Activated B cell treated with CpG ODN at 0.5 μM for 24 hours (primary cell): Measurements from ENCODE around the gene FREM2. TPM values are rescaled to one million over a fixed set of nuclear protein-coding genes. Genes with fewer than 3 reads are reported as not detected.

Source experiments
- ATAC-seq: fragments of 200-7000 bp; cut with Tn5 transposase; one replicate; pipeline ENCODE4 v1.10.0; 2021; ENCODE audit warnings: low read depth, mild to moderate bottlenecking, moderate library complexity
- CTCF ChIA-PET: fragments of 350-600 bp; sonication (Branson Sonifier 250); formaldehyde crosslinking; loops from one replicate; lab custom pipeline; 2021; ENCODE audit warnings: antibody characterized with exemption; lab: Charles Lee
- POLR2A ChIA-PET: fragments of 350-600 bp; sonication (Branson Sonifier 250); formaldehyde crosslinking; loops from one replicate; lab custom pipeline; 2021; ENCODE audit warnings: antibody characterized with exemption; lab: Charles Lee
- DNase-seq: peaks from one replicate; pipeline ENCODE4 v3.0.0; 2022
- H3K27ac Mint-ChIP-seq: one replicate; pipeline ENCODE4 v1.8.0; 2020; ENCODE audit warnings: mixed read lengths
- H3K27me3 Mint-ChIP-seq: one replicate; pipeline ENCODE4 v1.8.0; 2021; ENCODE audit warnings: mixed read lengths
- H3K36me3 Mint-ChIP-seq: one replicate; pipeline ENCODE4 v1.8.0; 2021; ENCODE audit warnings: low read depth, mixed read lengths
- H3K4me1 Mint-ChIP-seq: one replicate; pipeline ENCODE4 v1.8.0; 2021; ENCODE audit warnings: mixed read lengths
- H3K4me3 Mint-ChIP-seq: one replicate; pipeline ENCODE4 v1.8.0; 2020; ENCODE audit warnings: mild to moderate bottlenecking, mixed read lengths
- H3K9me3 Mint-ChIP-seq: one replicate; pipeline ENCODE4 v1.8.0; 2020; ENCODE audit warnings: mixed read lengths
- intact Hi-C: fragments of 100-400 bp; cut with micrococcal nuclease; formaldehyde crosslinking; loops from one replicate; pipeline ENCODE4 v1.15.1; 2024
- total RNA-seq: library from RNA; stranded (reverse); gene quantifications from 2 replicates; pipeline ENCODE4 v1.2.3, GENCODE V29; 2022
- TF ChIP-seq, protein P1 (sequence below): fragments of 200-600 bp; IDR thresholded peaks from one replicate; pipeline ENCODE4 v1.8.0; 2022; ENCODE audit warnings: antibody characterized with exemption, mild to moderate bottlenecking

Gene FREM2
- total RNA-seq, 1 donor from 2014 or later, result not detected

DNA sequence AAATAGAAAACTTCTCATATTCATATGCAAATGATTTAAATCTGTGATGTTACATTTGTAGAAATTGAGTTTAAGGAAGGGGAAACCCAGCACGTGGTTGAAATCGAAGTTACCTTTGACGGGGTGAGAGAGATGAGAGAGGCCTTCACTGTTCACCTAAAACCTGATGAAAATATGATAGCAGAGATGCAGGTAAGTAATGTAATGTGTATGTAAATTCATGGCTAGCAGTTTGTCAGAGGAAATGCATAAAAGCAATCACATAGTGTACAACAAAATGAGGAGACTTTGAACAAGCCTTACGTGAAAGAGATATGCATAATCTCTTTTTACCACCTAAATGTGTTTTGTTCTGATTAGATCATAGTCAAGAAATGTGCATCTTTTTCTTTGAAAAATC, 169.2 kb downstream of the FREM2 start:
- no peaks in the 10 kb centered on the region for H3K9me3 Mint-ChIP-seq
- ChIA-PET CTCF (no interaction called here), POLR2A (no interaction called here)
- H3K4me1 Mint-ChIP-seq, result no peaks in the 10 kb centered on the region
- TF ChIP-seq, protein P1, sequence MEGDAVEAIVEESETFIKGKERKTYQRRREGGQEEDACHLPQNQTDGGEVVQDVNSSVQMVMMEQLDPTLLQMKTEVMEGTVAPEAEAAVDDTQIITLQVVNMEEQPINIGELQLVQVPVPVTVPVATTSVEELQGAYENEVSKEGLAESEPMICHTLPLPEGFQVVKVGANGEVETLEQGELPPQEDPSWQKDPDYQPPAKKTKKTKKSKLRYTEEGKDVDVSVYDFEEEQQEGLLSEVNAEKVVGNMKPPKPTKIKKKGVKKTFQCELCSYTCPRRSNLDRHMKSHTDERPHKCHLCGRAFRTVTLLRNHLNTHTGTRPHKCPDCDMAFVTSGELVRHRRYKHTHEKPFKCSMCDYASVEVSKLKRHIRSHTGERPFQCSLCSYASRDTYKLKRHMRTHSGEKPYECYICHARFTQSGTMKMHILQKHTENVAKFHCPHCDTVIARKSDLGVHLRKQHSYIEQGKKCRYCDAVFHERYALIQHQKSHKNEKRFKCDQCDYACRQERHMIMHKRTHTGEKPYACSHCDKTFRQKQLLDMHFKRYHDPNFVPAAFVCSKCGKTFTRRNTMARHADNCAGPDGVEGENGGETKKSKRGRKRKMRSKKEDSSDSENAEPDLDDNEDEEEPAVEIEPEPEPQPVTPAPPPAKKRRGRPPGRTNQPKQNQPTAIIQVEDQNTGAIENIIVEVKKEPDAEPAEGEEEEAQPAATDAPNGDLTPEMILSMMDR, result no peak
- ATAC-seq, result no peak
- H3K4me3 Mint-ChIP-seq, result no peak overlapping the region
- peaks cover 3% of the 10 kb centered on the region for H3K27me3 Mint-ChIP-seq
- intact Hi-C loops, result no loop called here
- DNase-seq, result no peak
- no peak overlapping the region for H3K27ac Mint-ChIP-seq
- H3K36me3 Mint-ChIP-seq, result no peaks in the 10 kb centered on the region

DNA sequence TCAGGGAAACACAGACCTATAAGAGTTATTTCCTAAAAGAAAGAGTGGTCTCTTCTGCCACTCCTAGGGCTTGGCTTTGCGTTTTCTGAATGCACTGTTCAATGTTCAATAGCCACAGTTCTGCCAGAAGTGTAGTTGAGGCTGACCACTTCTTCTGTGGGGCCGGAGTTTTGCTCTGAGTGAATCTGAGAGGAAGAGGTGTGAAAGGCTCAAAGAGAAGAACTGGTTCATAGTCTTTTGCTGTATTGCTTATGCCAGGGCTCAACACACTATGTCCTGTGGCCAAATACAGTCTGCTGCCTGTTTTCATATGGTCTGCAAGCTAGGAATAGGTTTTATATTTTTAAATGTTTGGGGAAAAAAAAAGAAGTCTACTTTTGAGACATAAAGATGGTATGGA, 175.6 kb downstream of the FREM2 start:
- Mint-ChIP-seq H3K27ac (no peak overlapping the region), H3K9me3 (no peaks in the 10 kb centered on the region), H3K27me3 (no peaks in the 10 kb centered on the region), H3K36me3 (no peaks in the 10 kb centered on the region), H3K4me3 (no peak overlapping the region), H3K4me1 (no peaks in the 10 kb centered on the region)
- intact Hi-C loops, result no loop called here
- DNase-seq, result no peak
- ChIA-PET POLR2A (no interaction called here), CTCF (no interaction called here)
- no peak for ATAC-seq
- TF ChIP-seq, protein P1, result no peak

DNA sequence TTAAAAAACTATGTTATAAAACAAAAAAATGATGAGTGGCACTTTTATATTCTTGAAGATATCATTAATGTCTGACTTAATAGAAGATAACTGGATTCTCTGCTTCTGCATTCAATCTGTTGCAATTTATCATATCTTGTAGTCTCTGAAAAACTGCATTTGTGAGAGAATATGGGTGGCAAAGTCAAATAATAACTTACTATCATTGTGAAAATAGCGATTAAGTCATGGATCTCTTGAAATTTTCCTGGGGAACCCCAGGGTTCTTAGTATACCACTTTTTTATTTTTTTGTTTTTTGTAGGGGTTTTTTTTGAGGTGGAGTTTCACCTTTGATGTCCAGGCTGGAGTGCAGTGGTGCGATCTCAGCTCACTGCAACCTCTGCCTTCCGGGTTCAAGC, 176.7 kb downstream of the FREM2 start:
- ATAC-seq, result no peak
- POLR2A ChIA-PET, result no interaction called here

DNA sequence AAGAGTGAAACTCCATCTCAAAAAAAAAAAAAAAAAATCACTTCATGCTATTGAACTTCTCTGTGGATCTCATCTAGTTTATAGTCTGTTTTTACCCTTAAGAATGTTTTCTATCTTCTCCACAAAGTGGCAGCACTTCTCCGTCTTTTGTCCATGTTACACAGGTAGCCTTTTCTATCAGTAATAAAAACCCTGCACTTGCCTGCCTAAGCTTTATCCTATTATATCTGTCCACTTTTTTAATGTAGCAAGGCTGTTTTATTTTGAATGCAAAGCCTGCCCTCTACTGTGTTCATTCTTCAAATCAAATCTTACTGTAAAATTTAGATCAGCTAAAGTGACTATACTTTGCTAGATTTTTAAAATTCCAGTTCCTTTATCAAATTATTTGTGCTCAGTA, 179.8 kb downstream of the FREM2 start:
- POLR2A ChIA-PET, result interaction anchor here (0.7 kb wide), 1 partner anchor 14 kb away, joined by 4 read pairs; no protein-coding TSS in a partner anchor
- CTCF ChIA-PET, result no interaction called here
- intact Hi-C loops, result no loop called here
- H3K9me3 Mint-ChIP-seq, result no peaks in the 10 kb centered on the region
- no peaks in the 10 kb centered on the region for H3K4me1 Mint-ChIP-seq
- H3K27me3 Mint-ChIP-seq, result no peaks in the 10 kb centered on the region
- H3K4me3 Mint-ChIP-seq, result no peak overlapping the region
- DNase-seq, result no peak
- no peak overlapping the region for H3K27ac Mint-ChIP-seq
- no peak for ATAC-seq
- H3K36me3 Mint-ChIP-seq, result no peaks in the 10 kb centered on the region
- TF ChIP-seq, protein P1, result no peak

More for the DNA sequence above, 176.7 kb downstream of the FREM2 start:
- H3K27me3 Mint-ChIP-seq, result no peaks in the 10 kb centered on the region
- no peaks in the 10 kb centered on the region for H3K36me3 Mint-ChIP-seq
- no peaks in the 10 kb centered on the region for H3K9me3 Mint-ChIP-seq
- no peak for DNase-seq
- CTCF ChIA-PET, result no interaction called here
- TF ChIP-seq, protein P1, result no peak
- no peaks in the 10 kb centered on the region for H3K4me1 Mint-ChIP-seq
- intact Hi-C loops, result no loop called here
- no peak overlapping the region for H3K27ac Mint-ChIP-seq
- no peak overlapping the region for H3K4me3 Mint-ChIP-seq

DNA sequence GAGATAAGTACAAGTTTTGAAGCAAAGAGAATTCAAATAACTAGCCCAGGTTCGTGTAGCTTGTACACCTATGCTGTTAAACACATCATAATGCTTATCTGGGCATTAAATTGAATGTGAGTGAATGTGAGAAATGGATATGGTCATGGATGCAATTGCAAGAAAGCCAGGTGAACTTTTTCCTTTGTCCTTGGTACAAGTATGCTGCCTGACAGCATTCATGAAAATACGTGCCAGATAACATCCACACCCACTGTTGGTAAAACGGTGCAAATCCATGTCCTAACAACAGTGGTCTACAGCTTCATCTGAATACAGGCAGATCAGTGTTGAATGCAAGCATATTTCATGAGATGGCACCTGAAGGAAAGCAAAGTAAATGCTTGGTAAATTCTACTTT, 181.5 kb downstream of the FREM2 start:
- Mint-ChIP-seq H3K4me1 (no peaks in the 10 kb centered on the region), H3K27ac (no peak overlapping the region), H3K4me3 (no peak overlapping the region), H3K27me3 (peaks cover 2% of the 10 kb centered on the region), H3K36me3 (no peaks in the 10 kb centered on the region), H3K9me3 (no peaks in the 10 kb centered on the region)
- TF ChIP-seq, protein P1, result no peak
- no peak for DNase-seq
- intact Hi-C loops, result no loop called here
- ATAC-seq, result no peak
- ChIA-PET CTCF (no interaction called here), POLR2A (no interaction called here)
